GM23248 (cell line): Measurements from ENCODE around the gene ATG9B.

Experiments used
- EZH2 ChIP-seq: fragments of 200-600 bp; sonication (generic); IDR thresholded peaks from 2 replicates; pipeline ENCODE4 v1.6.1; 2018; ENCODE audit warnings: antibody characterized with exemption, mild to moderate bottlenecking; ENCODE audit not compliant: insufficient read depth, poor library complexity, severe bottlenecking
- EZH2phosphoT487 ChIP-seq: fragments of 200-600 bp; sonication (generic); IDR thresholded peaks from 2 replicates; pipeline ENCODE4 v1.6.1; 2018; ENCODE audit warnings: antibody characterized with exemption, moderate library complexity, mild to moderate bottlenecking, low read depth; ENCODE audit not compliant: insufficient read depth

GRCh38 chr7:151008143-151008510 lies 16.2 kb downstream of the ATG9B start:
- no peak for TF ChIP-seq EZH2phosphoT487
- no peak for TF ChIP-seq EZH2
